Measurements from ENCODE around the gene BBS9.

Gene BBS9

DNA sequence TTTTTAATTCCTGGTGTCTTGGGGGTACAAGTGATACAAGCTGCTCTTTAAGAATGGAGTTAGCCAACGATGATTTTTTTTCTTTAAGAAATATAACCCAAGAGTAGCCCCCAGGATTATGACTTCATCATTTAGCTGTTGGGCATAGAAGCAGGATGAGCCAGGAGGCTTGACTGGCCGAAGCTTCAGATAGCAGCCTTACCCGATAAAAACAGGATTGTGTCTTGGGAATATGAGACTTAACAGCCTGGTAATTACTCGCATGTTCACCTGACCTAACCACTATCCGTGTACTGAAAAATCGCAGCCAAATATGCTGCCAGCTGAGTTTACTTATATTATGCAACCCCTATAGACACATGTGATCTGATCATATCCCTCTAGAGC is 430.0 kb downstream of the BBS9 start:
- no peak for DNase-seq

GRCh38 chr7:33562996-33563395 is 433.6 kb downstream of the BBS9 start:
- DNase-seq: no peak

GRCh38 chr7:33563651-33564050 is 434.3 kb downstream of the BBS9 start:
- no peak for DNase-seq

DNA sequence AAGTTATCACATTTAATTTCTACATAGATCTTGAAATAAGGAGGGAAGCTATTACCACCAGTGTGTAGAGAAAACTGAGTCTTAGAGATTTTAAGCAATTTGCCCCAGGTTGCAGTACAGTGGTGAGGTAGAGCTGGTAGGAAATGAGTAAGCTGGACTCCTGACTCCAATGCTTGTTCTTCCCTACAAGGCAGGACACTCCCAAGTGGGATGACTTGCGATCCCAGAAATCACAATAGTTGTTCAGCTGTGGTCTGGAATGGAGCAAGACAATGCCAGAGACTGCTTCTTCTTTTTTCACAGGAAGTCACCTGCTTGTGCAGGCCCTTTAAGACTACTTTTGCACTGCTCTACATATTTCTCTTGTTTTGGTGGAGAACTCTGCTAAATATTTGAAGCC is 448.8 kb downstream of the BBS9 start:
- no peak for DNase-seq

GRCh38 chr7:33578881-33579672 is 449.7 kb downstream of the BBS9 start:
- DNase-seq: no peak

- no peak for DNase-seq
These were observed 450.3 kb downstream of the BBS9 start for GRCh38 chr7:33579673-33579960.

- no peak for DNase-seq
These were observed 451.9 kb downstream of the BBS9 start for GRCh38 chr7:33581236-33581635.

GRCh38 chr7:33582104-33582503 is 452.7 kb downstream of the BBS9 start:
- no peak for DNase-seq

GRCh38 chr7:33582533-33582932 is 453.2 kb downstream of the BBS9 start:
- no peak for DNase-seq

GRCh38 chr7:33589911-33590310 is 460.5 kb downstream of the BBS9 start:
- DNase-seq: no peak

GRCh38 chr7:33590916-33591315 is 461.6 kb downstream of the BBS9 start:
- DNase-seq: no peak

DNA sequence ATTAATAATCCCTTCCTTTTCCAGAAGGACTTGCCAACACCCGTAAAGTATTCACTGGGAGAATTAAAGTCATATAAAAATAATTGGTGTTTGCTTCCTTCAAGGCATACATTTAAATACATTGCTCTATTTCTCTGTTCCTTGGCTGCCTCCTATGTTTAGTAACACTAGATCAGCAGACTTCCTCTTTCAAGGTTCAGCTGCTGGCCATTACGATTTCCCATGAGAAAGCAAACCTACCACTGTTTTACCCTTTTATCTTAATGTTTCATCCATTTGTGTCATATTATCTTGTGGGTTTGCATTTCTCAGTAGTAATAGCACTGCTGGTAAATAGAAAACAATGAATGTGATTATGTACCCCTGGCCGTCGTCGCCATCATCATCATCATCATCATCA is 462.1 kb downstream of the BBS9 start:
- DNase-seq: no peak

- no peak for DNase-seq
These were observed 463.4 kb downstream of the BBS9 start for GRCh38 chr7:33592718-33593117.

DNA sequence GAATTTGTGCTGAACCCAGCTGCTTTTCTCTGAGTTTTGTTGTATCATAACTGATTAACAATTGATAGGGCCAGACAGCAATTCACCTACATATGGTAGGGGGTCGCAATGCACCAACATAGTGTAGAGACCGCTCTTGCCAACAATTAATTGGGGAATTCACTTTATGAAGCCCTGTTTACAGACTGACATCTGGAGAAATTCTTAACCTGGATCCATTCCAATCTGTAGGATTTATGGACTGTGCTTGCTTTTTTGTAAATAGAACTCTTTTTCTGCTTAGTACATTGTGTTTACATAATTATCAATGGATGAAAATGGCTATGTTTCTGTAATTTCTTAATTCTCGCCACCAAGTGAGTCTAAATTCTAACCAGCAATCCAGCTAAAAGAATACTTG is 464.2 kb downstream of the BBS9 start:
- DNase-seq: no peak

- no peak for DNase-seq
These were observed 467.3 kb downstream of the BBS9 start for GRCh38 chr7:33596686-33597085.

DNA sequence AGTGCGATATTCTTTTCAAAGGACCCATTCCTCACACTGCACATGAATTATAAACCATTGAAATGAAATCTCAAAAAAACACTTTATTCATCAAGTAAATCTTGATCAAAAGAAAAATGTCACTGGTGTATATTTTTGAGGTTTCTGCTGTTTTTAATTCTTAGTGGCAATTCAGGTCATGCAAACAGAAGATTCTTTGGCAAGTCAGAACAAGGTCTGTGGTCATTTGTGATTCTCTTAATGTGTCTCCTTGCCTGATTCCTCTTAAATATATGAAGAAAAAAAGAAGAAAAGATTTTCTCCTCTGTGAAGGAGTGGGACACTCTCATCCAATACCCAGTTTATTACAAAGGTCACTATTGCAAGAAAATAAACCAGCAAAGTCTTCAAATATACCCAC is 467.8 kb downstream of the BBS9 start:
- no peak for DNase-seq

- DNase-seq: no peak
These were observed 471.7 kb downstream of the BBS9 start for GRCh38 chr7:33601101-33601500.

DNA sequence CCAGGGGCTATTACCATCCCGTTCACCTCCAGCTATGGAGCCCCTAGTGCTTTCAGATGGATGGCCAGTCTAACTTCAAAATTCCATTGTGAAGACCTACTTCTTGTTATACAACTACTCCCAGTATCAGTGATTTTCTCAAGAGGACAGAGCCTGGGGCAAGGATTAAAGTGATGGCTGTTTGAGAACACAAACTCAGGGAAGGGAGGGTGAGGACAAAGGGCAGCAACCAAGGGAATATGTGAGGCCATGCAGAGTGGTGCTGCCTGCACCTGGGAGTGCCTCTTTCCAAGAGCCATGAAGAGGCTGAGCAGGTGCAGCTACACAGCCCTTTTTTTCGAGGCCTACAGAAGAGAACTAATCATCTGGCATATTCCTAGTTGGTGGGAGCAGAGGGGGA is 472.5 kb downstream of the BBS9 start:
- no peak for DNase-seq

- DNase-seq: no peak
These were observed 474.7 kb downstream of the BBS9 start for GRCh38 chr7:33604056-33604455.

- DNase-seq: no peak
These were observed 481.6 kb downstream of the BBS9 start for GRCh38 chr7:33610918-33611317.

GRCh38 chr7:33612442-33612841 is 483.1 kb downstream of the BBS9 start:
- no peak for DNase-seq

GRCh38 chr7:33614357-33615117 is 485.2 kb downstream of the BBS9 start:
- no peak for DNase-seq

DNA sequence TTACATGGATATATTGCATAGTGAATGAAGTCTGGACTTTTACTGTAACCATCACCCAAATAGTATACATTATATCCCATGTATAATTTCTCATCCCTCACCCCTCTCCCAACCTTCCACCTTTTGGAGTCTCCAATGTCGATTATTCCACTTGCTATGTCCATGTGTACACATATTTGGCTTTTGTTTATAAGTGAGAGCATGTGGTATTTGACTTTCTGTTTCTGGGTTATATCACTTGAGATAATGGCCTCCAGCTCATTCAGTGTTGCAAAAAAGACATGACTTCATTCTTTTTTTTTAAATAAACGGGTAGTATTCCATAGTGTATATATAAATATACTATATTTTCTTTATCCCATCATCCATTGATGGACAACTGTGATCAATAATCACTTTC is 487.4 kb downstream of the BBS9 start:
- no peak for DNase-seq

DNA sequence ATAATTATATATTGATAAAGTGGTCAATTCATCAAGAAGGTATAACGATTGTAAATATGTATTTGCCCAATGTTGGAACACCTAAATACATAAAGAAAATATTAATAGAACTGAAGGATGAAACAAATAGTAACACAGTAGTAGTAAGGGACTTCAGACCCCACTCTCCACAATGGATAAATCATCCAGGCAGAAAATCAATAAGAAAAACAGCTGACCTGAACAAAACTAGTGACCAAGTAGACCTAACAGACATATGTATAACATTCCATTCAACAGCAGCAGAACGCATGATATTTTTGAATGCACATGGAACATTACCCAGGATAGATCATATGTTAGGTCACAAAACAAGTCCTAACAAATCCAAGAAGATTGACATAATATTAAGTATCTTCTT is 489.9 kb downstream of the BBS9 start:
- DNase-seq: no peak

DNA sequence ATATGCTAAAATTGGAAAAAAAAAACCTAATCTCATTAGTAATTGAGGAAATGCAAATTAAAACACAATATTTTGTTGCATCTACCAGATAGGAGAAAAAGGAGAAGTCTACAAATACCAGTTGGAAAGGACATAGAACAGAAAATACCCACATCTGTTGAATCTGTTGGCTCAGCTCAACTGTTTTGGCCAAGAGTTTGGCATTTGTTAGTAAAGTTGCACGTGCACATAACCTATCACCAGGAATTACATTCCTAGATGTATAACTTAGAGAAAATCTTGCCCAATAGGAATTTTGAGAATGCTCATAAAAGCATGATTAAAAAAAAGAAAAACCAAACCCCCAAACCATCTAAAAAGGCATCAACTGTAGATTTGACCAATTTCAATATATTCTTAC is 493.9 kb downstream of the BBS9 start:
- DNase-seq: no peak

All from T-helper 2 cell (primary cell).